ENCODE results near the gene ZCCHC14. TPM values are rescaled to one million over a fixed set of nuclear protein-coding genes. Genes with fewer than 3 reads are reported as not detected.

ZCCHC14 gene
- total and polyA plus RNA-seq, 2 of the 13 experiments (the other 11 are each of a cell fraction or from before 2014, with no cell fraction given) = 12.4 to 12.5 TPM

DNA sequence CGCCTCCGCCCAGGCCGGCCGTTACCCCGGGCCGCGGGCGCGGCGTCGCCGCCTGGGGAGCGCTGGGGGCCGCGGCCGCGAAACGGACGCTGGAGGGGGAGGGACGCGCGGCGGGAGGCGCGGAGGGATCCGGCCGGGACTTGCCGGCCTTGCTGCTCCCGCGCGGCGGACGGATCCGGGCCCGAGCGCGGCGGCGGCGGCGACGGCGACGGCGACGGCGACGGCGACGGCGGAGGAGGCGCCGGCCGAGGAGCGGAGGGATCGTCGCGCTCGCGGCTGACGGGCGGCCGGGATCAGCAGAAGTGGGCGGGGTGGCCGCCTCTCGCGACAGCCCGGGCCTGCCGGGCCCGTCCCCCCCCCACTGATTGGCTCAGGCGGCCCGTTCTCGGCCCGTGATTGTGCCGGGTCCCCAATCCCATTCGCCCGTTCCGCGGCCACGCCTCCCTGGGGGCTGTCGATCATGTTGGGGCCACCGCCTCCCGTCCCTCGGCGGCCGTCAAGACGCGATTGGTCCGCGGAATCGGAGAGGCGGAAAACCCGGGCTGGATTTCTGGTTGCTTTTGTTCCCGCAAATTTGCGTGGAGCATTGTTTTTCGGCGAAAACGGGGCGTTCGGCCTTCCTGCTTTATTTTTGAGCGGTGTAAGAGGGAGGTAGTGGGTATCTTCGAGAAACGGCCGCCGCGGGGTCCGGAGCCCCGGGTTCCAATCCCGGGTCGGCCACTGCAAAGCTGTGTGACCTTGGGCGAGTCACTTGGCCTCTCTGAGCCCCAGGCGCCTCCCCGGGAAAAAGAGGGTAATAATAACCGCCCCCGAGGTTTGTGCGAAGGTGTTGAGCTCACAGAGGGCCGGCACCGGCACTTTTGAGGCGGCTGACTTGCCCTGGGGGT lies at the start of gene ZCCHC14 (continued):
- TF ChIP-seq MLLT10 (CRISPR knock-in tag; IDR thresholded peaks at IDR 0.05) (no peak), ZNF891 (CRISPR knock-in tag; IDR thresholded peaks at IDR 0.05) (no peak), KDM6A (CRISPR knock-in tag; IDR thresholded peaks at IDR 0.05; ENCODE audit: low read depth) (no peak), THYN1 (CRISPR knock-in tag; IDR thresholded peaks at IDR 0.05; ENCODE audit: borderline replicate concordance, low read depth) (no peak), ZFP41 (CRISPR knock-in tag; IDR thresholded peaks at IDR 0.05; ENCODE audit: borderline replicate concordance) (0 out of 2 replicates have a peak, but pooled peaks have one; percentile 37), ZNF841 (CRISPR knock-in tag; IDR thresholded peaks at IDR 0.05; ENCODE audit: borderline replicate concordance) (no peak), BHLHE40 (IDR thresholded peaks at IDR 0.05; ENCODE audit: low read length) (peak; percentile 87), TCF7 (IDR thresholded peaks at IDR 0.05; ENCODE audit: low read depth) (no peak), ZNF772 (CRISPR knock-in tag; IDR thresholded peaks at IDR 0.05) (peak; percentile 73; the same call in 1 of the 2 replicates), ZNF3 (CRISPR knock-in tag; IDR thresholded peaks at IDR 0.05) (peak; percentile 40; the same call in 1 of the 2 replicates), ATM (IDR thresholded peaks at IDR 0.05; ENCODE audit: borderline replicate concordance) (no peak), ZNF839 (CRISPR knock-in tag; IDR thresholded peaks at IDR 0.05; ENCODE audit: borderline replicate concordance) (no peak), RBAK (CRISPR knock-in tag; IDR thresholded peaks at IDR 0.05) (no peak)
- TF ChIP-seq, protein P1, sequence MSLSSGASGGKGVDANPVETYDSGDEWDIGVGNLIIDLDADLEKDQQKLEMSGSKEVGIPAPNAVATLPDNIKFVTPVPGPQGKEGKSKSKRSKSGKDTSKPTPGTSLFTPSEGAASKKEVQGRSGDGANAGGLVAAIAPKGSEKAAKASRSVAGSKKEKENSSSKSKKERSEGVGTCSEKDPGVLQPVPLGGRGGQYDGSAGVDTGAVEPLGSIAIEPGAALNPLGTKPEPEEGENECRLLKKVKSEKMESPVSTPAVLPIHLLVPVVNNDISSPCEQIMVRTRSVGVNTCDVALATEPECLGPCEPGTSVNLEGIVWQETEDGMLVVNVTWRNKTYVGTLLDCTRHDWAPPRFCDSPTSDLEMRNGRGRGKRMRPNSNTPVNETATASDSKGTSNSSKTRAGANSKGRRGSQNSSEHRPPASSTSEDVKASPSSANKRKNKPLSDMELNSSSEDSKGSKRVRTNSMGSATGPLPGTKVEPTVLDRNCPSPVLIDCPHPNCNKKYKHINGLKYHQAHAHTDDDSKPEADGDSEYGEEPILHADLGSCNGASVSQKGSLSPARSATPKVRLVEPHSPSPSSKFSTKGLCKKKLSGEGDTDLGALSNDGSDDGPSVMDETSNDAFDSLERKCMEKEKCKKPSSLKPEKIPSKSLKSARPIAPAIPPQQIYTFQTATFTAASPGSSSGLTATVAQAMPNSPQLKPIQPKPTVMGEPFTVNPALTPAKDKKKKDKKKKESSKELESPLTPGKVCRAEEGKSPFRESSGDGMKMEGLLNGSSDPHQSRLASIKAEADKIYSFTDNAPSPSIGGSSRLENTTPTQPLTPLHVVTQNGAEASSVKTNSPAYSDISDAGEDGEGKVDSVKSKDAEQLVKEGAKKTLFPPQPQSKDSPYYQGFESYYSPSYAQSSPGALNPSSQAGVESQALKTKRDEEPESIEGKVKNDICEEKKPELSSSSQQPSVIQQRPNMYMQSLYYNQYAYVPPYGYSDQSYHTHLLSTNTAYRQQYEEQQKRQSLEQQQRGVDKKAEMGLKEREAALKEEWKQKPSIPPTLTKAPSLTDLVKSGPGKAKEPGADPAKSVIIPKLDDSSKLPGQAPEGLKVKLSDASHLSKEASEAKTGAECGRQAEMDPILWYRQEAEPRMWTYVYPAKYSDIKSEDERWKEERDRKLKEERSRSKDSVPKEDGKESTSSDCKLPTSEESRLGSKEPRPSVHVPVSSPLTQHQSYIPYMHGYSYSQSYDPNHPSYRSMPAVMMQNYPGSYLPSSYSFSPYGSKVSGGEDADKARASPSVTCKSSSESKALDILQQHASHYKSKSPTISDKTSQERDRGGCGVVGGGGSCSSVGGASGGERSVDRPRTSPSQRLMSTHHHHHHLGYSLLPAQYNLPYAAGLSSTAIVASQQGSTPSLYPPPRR (CRISPR knock-in tag; IDR thresholded peaks at IDR 0.05; ENCODE audit: borderline replicate concordance) = no peak
- TF ChIP-seq, protein P2, sequence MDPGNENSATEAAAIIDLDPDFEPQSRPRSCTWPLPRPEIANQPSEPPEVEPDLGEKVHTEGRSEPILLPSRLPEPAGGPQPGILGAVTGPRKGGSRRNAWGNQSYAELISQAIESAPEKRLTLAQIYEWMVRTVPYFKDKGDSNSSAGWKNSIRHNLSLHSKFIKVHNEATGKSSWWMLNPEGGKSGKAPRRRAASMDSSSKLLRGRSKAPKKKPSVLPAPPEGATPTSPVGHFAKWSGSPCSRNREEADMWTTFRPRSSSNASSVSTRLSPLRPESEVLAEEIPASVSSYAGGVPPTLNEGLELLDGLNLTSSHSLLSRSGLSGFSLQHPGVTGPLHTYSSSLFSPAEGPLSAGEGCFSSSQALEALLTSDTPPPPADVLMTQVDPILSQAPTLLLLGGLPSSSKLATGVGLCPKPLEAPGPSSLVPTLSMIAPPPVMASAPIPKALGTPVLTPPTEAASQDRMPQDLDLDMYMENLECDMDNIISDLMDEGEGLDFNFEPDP (CRISPR knock-in tag; conservative IDR thresholded peaks at IDR 0.05) = no peak
- TF ChIP-seq, protein P3, sequence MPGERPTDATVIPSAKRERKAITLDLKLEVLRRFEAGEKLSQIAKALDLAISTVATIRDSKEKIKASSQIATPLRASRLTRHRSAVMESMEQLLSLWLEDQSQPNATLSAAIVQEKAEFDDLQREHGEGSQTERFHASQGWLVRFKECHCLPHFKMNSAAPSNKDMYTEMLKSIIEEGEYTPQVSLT (CRISPR knock-in tag; IDR thresholded peaks at IDR 0.05; ENCODE audit: borderline replicate concordance, low read depth) = no peak
- TF ChIP-seq, protein P4, sequence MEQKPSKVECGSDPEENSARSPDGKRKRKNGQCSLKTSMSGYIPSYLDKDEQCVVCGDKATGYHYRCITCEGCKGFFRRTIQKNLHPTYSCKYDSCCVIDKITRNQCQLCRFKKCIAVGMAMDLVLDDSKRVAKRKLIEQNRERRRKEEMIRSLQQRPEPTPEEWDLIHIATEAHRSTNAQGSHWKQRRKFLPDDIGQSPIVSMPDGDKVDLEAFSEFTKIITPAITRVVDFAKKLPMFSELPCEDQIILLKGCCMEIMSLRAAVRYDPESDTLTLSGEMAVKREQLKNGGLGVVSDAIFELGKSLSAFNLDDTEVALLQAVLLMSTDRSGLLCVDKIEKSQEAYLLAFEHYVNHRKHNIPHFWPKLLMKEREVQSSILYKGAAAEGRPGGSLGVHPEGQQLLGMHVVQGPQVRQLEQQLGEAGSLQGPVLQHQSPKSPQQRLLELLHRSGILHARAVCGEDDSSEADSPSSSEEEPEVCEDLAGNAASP (CRISPR knock-in tag; IDR thresholded peaks at IDR 0.05; ENCODE audit: borderline replicate concordance) = no peak
- TF ChIP-seq, protein P5, sequence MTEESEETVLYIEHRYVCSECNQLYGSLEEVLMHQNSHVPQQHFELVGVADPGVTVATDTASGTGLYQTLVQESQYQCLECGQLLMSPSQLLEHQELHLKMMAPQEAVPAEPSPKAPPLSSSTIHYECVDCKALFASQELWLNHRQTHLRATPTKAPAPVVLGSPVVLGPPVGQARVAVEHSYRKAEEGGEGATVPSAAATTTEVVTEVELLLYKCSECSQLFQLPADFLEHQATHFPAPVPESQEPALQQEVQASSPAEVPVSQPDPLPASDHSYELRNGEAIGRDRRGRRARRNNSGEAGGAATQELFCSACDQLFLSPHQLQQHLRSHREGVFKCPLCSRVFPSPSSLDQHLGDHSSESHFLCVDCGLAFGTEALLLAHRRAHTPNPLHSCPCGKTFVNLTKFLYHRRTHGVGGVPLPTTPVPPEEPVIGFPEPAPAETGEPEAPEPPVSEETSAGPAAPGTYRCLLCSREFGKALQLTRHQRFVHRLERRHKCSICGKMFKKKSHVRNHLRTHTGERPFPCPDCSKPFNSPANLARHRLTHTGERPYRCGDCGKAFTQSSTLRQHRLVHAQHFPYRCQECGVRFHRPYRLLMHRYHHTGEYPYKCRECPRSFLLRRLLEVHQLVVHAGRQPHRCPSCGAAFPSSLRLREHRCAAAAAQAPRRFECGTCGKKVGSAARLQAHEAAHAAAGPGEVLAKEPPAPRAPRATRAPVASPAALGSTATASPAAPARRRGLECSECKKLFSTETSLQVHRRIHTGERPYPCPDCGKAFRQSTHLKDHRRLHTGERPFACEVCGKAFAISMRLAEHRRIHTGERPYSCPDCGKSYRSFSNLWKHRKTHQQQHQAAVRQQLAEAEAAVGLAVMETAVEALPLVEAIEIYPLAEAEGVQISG (CRISPR knock-in tag; IDR thresholded peaks at IDR 0.05) = peak; percentile 69

All from HepG2 (cell line).